Neural crest cell (in vitro differentiated cells): ENCODE data around the gene ASB16. TPM values are rescaled to one million over a fixed set of nuclear protein-coding genes. Genes with fewer than 3 reads are reported as not detected.
A peak's percentile ranks its signal among the peaks of the same experiment; 100 is the strongest.

Experiments used
- DNase-seq: peaks from one replicate; pipeline ENCODE4 v3.0.0; 2021; ENCODE audit warnings: low read depth, mixed read lengths, low spot score
- H3K27ac Mint-ChIP-seq: one replicate; pipeline ENCODE4 v1.8.0; 2021; ENCODE audit warnings: mild to moderate bottlenecking, mixed read lengths; ENCODE audit not compliant: unreplicated experiment
- H3K27me3 Mint-ChIP-seq: 2 replicates; pipeline ENCODE4 v1.8.0; 2021; ENCODE audit warnings: low read depth, mild to moderate bottlenecking, mixed read lengths
- H3K36me3 Mint-ChIP-seq: 2 replicates; pipeline ENCODE4 v1.8.0; 2021; ENCODE audit warnings: low read depth, mild to moderate bottlenecking, mixed read lengths
- H3K4me1 Mint-ChIP-seq: 2 replicates; pipeline ENCODE4 v1.8.0; 2021; ENCODE audit warnings: mixed read lengths
- H3K4me3 Mint-ChIP-seq: one replicate; pipeline ENCODE4 v1.8.0; 2021; ENCODE audit warnings: mild to moderate bottlenecking, mixed read lengths
- H3K9me3 Mint-ChIP-seq: 2 replicates; pipeline ENCODE4 v1.8.0; 2021; ENCODE audit warnings: mixed read lengths
- CTCF ChIP-seq: fragments of 200-600 bp; sonication (generic); conservative IDR thresholded peaks from 2 replicates; pipeline ENCODE4 v1.5.0; 2021; ENCODE audit warnings: antibody characterized with exemption, mild to moderate bottlenecking
- total RNA-seq: library from RNA; stranded (reverse); gene quantifications from 2 replicates; pipeline ENCODE4 v1.2.1, GENCODE V29; 2021

The ASB16 gene
- total RNA-seq, 1 donor from 2014 or later, result 0.26 TPM

DNA sequence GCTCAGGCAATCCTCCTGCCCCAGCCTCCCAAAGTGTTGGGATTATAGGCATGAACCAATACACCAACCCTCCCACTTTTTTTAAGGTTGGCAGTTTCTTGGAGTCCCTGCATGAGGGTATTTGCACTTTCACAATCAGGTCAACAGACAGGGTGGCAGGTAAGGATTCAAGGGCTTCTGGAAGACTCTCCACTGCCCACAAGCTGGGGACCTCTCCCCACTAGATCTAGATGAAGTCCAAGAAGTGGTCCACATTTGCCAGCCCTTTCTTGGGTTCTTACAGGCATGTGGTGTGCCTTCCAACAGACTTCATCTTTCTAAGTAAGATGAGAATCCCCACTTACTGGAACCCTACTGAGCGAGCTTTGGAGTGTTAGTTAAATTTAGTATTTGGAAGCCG is 3.9 kb downstream of the ASB16 start:
- no peak for TF ChIP-seq CTCF
- Mint-ChIP-seq H3K36me3 (peaks cover 14% of the 10 kb centered on the region), H3K27ac (no peak overlapping the region), H3K27me3 (no peaks in the 10 kb centered on the region), H3K4me1 (peaks cover 12% of the 10 kb centered on the region), H3K4me3 (no peak overlapping the region), H3K9me3 (no peaks in the 10 kb centered on the region)
- DNase-seq, result no peak

GRCh38 chr17:44176257-44176656 is 5.8 kb downstream of the ASB16 start:
- no peaks in the 10 kb centered on the region for H3K27me3 Mint-ChIP-seq
- H3K36me3 Mint-ChIP-seq, result peaks cover 14% of the 10 kb centered on the region
- H3K4me3 Mint-ChIP-seq, result no peak overlapping the region
- H3K9me3 Mint-ChIP-seq, result no peaks in the 10 kb centered on the region
- TF ChIP-seq CTCF, result no peak
- H3K4me1 Mint-ChIP-seq, result peaks cover 7% of the 10 kb centered on the region
- peak overlapping the region; percentile 27 for H3K27ac Mint-ChIP-seq
- DNase-seq, result no peak

DNA sequence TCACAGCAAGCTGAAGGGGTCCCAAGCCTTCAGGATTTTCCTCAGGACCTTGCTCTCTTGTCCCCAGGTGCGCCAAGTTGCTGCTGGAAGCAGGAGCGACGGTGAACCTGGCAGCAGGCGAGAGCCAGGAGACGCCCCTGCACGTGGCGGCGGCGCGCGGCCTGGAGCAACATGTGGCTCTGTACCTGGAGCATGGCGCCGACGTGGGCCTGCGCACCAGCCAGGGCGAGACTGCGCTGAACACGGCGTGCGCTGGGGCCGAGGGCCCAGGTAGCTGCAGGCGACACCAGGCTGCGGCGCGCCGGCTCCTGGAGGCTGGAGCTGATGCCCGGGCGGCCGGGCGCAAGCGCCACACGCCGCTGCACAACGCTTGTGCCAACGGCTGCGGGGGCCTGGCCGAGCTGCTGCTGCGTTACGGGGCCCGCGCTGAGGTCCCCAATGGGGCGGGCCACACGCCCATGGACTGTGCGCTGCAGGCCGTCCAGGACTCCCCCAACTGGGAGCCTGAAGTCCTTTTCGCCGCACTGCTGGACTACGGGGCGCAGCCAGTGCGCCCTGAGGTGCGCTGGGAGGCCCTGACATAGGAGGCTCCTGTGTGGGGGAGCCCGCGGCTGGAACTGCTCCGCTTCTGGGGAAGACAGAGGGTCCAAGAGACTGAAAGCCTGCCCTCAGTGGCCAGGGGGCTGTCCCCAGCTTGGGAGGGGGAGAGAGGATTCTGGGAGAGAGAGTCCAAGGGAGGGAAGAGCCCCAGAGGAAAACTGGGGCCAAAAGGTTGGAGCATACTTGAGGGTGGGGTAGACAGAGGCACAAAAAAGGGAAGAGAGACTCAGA is 6.4 kb downstream of the ASB16 start:
- no peak for TF ChIP-seq CTCF
- Mint-ChIP-seq H3K4me3 (no peak overlapping the region), H3K27me3 (no peaks in the 10 kb centered on the region), H3K4me1 (peaks cover 8% of the 10 kb centered on the region), H3K27ac (peak overlapping the region; percentile 27), H3K36me3 (peaks cover 18% of the 10 kb centered on the region), H3K9me3 (no peaks in the 10 kb centered on the region)
- no peak for DNase-seq

DNA sequence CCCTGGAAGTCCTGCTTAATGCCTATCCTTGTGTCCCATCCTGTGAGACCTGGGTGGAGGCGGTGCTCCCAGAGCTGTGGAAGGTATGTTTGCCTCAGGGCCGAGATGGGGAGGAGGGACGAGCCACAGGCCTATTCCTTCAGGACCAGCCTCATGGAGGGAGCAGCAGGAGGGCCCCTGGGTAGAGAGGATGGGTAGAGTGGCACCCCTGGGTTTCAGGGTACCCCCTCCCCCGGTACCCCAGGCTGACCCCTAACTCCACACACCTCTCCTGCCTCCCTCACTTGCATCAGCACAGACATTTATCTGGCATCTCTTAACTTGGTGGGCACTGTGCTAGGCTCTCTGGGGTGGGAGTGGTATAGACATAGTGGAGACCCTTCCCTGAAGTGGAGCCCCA is 7.1 kb downstream of the ASB16 start:
- Mint-ChIP-seq H3K9me3 (no peaks in the 10 kb centered on the region), H3K4me3 (no peak overlapping the region), H3K27me3 (no peaks in the 10 kb centered on the region), H3K4me1 (peaks cover 4% of the 10 kb centered on the region), H3K27ac (no peak overlapping the region), H3K36me3 (peaks cover 22% of the 10 kb centered on the region)
- TF ChIP-seq CTCF, result no peak
- no peak for DNase-seq

DNA sequence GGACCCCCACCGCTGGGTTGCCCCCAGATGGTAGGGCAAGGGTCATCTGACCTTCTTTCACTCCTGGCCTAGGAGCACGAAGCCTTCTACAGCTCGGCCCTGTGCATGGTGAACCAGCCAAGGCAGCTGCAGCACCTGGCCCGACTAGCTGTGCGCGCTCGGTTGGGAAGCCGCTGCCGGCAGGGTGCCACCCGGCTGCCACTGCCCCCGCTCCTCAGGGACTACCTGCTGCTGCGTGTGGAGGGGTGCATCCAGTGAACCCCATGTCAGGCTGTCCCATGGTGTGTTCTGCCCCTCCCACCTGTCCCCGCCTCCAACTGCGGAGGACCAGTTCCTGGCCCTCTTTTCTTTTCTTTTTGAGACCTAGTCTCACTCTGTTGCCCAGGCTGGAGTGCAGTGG is 7.6 kb downstream of the ASB16 start:
- no peaks in the 10 kb centered on the region for H3K9me3 Mint-ChIP-seq
- no peak for DNase-seq
- no peaks in the 10 kb centered on the region for H3K27me3 Mint-ChIP-seq
- no peak overlapping the region for H3K27ac Mint-ChIP-seq
- H3K36me3 Mint-ChIP-seq, result peaks cover 22% of the 10 kb centered on the region
- TF ChIP-seq CTCF, result no peak
- peaks cover 4% of the 10 kb centered on the region for H3K4me1 Mint-ChIP-seq
- no peak overlapping the region for H3K4me3 Mint-ChIP-seq
